ENCODE data around the gene GPATCH4.
"Not testable (repeated sequence)": the region's sequence is repeated elsewhere in the genome, so short reads cannot be mapped to it uniquely, and the experiment has no call there.

The GPATCH4 gene

DNA sequence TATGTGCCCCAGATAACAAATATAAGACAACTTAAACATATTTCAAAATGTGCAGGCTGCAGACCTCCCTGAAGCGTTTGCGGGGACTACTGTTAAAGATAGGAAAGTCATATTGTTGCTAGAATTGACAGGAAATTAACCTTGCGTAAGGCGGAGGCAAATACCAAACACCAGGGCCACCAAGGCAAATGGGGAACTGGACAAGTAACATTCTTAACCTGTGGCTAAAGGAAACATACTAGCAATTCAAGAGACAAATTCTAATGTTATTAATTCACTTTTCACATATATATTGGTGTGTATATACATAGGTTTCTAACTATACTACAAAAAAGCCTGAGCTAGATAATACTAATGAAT lies 24.8 kb upstream of the GPATCH4 start:
- DNase-seq (ENCODE audit: low read depth) = no peak

DNA sequence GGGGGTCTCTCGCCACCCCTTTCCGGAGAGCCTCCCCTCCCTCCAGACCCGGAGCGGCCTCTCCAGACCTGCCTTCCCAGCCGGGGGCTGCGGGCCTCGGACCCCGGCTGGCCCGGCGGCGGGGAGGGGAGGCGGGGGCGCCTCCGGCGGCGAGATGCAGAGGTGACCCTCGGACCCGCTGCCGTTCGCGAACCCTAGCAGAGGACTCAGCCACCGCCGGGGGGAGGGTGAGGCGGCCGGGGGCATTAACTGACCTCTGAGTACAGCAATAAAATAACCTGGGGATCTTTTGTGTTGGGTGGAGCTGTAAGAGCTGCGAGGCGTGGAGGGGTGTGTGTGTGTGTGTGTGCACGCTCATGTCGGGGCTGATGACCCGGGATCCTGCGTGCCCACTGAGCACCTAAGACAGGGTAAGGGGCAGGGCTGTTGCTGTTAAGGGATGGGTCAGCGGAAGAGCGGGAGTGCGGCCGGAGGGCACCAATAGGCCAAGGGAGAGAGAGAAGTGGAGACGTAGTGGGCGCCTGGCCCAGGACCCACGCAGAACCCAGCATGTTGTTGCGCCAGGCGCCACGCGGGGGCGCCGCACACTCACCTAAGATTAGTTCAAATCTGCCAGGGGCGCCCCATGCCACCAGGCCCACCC lies 24.3 kb upstream of the GPATCH4 start:
- no peak for DNase-seq (ENCODE audit: low read depth)

DNA sequence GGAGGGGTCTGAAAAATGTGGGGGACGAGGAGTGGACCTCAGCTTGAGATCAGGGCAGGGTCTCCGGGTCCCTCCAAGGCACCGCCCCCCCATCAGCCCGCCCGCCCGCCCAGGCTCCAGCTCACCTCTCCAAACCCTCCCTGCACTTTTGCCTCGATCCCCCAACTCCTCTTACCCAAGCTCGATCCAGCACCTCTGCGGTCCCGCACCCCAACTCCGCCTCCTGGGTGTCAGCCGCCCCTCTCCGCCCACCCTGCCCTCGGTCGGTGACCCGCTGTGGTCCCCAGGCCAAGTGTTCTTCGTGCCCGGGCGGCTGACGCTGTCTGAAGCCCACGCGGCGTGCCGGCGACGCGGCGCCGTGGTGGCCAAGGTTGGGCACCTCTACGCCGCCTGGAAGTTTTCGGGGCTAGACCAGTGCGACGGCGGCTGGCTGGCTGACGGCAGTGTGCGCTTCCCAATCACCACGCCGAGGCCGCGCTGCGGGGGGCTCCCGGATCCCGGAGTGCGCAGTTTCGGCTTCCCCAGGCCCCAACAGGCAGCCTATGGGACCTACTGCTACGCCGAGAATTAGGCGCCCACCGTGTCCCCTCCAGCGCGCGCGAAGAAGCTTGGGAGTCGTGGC lies 23.6 kb upstream of the GPATCH4 start:
- DNase-seq (ENCODE audit: low read depth) = no peak

DNA sequence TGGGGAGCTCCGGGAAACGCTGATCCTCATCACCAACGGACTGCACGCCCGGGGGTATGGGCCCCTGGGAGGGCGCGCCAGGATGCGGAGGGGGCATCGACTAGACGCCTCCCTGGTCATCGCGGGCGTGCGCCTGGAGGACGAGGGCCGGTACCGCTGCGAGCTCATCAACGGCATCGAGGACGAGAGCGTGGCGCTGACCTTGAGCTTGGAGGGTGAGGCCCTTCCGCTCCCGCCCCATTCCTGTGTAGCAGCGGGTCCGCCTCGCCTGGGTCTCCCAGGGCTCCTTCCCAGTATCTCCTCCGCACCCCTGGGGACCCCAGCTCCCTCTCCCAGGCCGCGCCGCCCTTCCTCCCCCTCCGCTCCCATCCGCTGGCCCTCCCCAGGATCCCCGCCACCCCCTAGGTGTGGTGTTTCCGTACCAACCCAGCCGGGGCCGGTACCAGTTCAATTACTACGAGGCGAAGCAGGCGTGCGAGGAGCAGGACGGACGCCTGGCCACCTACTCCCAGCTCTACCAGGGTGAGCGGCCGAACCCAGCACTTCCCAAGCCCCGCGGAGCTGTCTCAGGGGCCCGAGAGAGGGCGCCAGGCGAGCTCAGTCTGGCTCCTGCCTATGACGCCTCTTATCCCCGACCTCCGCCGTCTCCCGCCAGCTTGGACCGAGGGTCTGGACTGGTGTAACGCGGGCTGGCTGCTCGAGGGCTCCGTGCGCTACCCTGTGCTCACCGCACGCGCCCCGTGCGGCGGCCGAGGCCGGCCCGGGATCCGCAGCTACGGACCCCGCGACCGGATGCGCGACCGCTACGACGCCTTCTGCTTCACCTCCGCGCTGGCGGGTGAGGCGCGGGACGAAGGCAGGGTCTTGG lies 22.9 kb upstream of the GPATCH4 start:
- DNase-seq (ENCODE audit: low read depth) = no peak

DNA sequence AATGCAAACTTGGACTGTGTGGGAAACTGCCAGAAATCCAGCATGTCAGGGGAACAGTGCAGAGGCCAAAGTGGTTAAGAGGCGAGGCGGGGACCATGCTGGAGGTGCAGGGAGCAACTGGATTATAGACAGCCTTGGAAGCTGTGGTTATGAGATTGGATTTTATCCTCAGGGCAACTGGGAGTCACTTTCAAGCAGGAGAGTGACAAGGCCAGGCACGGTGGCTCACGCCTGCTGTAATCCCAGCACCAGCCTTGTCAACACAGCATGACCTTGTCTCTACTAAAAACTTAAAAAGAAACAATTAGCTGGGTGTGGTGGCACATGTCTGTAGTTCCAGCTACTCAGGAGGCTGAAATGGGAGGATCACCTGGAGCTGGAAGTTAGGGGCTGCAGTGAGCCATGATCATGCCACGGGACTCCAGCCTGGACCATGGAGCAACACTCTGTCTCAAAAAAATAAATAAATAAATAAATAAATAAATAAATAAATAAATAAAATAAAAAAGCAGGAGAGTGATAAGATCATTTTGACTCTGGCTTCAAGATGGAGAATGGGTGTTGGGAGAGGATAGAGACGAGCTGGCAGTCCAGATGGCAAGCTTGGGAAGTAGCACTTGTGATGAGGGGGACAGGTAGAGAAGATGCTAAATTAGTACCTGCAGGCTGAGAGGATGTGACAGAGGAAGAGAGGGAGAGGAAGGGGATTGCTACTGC lies 21.5 kb upstream of the GPATCH4 start:
- no peak for DNase-seq (ENCODE audit: low read depth)

DNA sequence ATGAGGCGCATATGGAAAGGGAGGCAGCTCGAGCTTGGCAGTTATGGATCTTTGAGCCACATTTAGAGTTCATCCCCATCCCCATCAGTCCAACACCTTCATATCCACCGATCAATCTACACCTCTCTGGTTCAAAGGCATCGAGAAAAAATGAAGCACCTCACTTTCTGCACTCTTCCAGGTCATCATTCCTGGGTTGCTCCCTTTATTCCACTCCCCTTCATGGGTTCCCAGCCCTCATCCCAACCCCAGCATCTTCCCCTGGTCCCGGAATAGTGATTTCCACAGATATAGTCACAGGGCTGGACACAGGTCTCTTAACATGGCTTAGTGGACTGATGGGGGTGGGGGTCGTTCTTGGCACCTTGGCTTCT lies 18.3 kb upstream of the GPATCH4 start:
- no peak for DNase-seq (ENCODE audit: low read depth)

DNA sequence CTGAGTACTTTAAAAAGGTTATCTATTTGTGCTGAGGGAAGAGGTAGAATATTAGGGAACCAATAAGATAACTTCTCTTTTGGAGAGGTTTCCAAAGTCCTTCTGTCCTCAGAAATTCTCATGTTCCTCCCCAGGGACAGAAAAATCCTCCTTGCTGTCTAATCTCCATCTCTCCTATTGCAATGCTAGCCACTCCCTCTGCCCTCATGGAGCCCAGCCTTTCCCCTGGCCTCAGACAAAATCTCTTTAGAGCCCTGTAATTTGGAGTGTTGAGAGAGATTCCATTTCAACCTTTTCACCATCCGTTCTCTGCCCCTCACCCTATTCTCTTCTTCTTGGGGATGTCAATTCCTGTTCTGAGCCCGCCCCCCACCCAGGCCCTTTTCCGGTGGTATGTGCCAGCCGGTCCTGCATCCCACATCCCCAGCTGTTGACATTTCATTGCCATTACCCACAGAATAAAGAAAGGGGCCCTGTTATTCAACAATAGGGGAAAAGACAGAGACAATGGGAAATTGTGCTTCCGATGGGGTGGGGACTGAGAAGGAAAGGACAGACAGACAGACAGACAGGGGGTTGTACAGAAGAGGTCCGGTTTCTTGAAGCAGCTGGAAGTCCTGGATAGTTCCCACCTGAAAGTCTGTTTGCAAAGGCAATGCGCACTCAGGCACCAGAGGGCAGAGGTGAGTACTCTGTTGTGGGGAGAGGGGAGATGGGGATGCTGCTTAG lies 17.7 kb upstream of the GPATCH4 start, which contains the start of gene HAPLN2:
Gene HAPLN2, plus strand, starts transcription at position 563 of the 729 bp plus-strand sequence. CDS start 4,076 bp downstream, outside the sequence.
- DNase-seq (ENCODE audit: low read depth) = no peak

DNA sequence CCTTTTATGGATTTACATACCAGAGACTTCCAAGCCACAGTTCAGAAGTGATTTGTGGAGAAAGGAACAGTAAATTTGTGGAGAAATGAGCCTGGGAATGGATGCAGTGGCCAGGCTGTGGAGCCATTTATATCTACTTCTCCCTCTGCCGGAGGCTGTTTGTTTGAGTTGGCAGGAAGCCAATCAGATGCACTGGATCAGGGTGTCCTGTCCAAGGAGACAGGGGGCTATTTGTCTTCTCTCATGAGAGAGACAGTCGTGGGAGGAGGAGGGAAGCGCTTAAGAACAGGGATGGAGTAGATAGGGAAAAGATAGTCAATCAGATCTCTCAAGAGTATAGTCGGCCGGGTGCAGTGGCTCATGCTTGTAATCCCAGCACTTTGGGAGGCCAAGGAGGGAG lies 15.2 kb upstream of the GPATCH4 start:
- no peak for DNase-seq (ENCODE audit: low read depth)

DNA sequence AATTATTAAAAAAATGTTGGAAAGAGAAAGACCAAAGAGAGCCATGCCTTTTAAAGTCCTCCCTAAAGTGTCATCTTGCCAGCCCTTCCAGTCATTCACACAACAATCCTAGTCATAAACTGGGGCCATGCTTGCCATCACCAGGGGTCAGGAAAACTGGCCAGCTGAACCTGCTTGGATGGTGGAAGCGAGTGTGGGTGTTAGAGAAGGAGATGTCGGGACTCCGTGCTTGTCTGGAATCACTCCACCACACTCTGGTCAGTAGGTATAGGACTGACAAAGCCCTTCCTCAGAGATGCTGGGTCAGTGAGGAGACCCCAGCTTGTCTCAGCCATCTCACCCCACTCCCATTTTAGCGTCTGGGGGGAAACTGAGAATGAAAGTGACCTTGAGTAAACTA lies 14.7 kb upstream of the GPATCH4 start:
- DNase-seq (ENCODE audit: low read depth) = no peak

DNA sequence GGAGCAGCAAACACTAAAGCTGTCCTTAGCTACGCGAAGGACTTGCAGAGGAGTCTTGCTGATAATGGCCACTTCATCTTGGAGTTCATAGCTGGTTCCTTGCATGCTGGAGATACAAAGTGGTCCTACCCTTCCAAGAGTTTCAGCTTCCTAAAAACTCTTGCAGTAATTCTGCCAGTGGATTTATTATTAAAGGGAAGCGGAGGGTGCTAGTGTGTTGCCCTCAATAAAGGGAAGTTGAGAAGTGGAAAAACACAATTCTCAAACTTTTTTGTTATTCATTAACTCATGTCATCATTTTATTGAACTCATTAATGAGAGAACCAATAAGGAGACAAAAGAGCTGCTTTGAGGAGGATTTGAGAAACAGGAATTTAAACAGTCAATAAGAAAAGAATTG lies 11.4 kb upstream of the GPATCH4 start:
- no peak for DNase-seq (ENCODE audit: low read depth)

DNA sequence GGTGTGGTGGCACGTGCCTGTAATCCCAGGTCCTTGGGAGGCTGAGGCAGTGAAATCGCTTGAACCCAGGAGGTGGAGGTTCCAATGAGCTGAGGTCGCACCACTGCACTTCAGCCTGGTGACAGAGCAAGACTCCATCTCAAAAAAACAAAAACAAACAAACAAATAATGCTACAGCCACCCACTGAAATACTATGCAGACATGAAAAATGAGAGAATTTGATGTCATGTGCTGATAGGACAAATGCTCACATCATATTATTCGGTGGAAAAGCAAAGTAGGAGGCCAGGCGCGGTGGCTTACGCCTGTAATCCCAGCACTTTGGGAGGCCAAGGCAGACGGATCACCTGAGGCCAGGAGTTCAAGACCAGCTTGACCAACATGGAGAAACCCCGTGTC lies 8.8 kb upstream of the GPATCH4 start:
- not testable (repeated sequence) for DNase-seq (ENCODE audit: low read depth)

DNA sequence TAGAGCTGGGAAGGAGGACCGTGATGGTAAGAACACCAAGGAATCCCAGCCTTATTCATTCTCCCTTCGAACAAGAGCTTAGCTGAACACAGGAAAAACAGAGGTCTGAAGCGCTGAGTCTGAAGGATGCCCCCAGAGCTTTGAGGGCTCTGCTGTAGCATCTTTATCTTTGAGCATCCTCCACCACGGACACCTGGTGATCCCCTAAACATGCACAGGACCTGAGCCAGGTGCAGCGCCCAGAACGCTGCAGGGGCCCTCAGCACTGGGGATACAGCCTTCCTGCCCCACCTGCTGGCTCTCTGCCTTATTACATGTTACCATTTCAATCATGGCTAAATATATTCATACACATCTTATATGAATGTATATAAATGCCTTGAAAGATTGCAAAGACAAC lies 7.7 kb upstream of the GPATCH4 start:
- DNase-seq (ENCODE audit: low read depth) = no peak

DNA sequence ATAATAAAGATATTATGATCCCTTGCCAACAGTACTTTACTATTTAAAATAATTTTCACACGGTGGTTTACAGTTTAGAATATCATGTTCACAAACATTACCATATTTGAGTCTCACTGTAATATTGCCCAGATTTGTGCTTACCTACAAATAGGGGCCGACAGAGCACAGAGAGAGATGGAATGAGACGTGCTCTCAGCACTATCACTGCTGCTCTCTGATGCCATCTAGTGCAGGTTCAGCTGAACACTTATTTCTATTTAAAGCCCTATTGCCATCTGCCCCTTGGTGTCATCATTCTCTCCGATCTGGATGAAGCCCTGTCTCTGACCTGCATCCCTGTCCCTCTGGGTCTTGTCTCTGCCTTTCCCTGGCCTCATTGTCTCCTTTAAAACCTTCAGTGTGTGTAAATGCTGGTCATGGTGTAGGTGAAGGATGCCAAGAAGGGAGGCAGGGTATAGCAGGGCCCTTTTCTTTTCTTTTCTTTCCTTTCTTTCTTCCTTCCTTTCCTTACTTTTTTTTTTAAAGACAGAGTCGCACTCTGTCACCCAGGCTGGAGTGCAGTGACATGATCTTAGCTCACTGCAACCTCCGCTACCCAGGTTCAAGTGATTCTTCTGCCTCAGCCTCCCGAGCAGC lies 6.9 kb upstream of the GPATCH4 start:
- DNase-seq (ENCODE audit: low read depth) = peak; percentile 50

DNA sequence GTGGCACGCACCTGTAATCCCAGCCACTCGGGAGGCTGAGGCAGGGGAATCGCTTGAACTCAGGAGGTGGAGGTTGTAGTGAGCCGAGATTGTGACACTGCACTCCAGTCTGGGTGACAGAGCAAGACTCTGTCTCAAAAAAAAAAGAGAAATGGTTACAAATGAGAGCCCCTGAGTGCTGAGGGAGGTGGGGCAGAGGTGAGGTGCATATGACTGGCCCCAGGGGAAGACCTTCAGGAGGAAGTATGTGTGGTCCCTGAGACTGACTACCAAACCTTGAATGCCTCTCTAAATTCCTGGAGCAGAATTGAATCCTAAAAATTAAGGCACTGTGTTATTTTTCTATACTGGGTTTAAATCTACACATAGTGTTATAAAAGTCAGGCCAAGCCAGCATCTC lies 6.1 kb upstream of the GPATCH4 start:
- not testable (repeated sequence) for DNase-seq (ENCODE audit: low read depth)

DNA sequence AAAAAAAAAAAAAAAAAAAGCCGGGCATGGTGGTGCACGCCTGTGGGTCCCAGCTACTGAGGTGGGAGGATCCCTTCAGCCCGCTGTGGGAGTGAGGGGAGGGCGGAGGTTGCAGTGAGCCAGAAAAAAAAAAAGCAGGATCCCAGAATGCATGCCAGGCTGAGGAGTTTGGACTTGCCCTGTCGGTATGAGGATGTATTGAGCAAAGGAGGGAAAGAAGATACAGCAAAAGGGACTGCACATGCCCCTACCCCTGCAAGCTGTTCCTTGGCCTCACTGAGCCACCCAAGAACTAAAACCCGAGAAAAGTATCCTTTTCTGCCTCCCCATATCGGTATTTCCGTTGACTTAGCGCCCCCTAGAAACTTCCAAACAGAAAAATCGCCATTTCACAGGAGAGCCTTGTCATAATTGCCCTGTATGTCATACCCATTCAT lies 1.3 kb upstream of the GPATCH4 start:
- DNase-seq (ENCODE audit: low read depth) = no peak

DNA sequence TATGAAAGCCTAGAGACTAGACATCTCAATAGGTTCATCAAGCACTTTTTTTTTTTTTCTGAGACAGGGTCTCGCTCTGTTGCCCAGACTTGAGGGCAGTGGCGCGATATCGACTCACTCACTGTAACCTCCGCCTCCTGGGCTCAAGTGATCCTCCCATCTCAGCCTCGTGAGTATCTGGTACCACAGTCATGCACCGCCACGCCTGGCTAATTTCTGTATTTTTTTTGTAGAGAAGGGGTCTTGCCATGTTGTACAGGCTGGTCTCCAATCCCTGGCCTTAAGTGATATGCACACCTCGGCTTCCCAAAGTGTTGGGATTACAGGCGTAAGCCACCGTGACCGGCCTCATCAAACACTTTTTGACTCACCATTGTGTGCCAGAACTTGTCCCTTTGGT lies 613 bp upstream of the GPATCH4 start:
- DNase-seq (ENCODE audit: low read depth) = no peak

DNA sequence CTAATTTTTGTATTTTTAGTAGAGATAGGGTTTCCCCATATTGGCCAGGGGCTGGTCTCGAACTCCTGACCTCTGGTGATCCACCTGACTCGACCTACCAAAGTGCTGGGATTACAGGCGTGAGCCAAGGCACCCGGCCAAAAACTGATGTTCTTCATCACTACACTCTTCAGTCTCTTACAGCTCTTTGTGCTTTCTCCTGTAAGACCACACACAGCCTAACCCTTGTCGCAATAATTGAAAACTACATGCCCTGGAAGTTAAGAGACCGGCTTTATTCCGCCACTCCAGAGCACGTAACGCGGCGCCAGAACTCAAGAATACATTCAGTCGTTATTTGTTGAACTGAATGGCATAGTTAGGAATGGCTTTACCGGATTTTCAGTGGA lies 552 bp downstream of the GPATCH4 start:
- DNase-seq (ENCODE audit: low read depth) = no peak

DNA sequence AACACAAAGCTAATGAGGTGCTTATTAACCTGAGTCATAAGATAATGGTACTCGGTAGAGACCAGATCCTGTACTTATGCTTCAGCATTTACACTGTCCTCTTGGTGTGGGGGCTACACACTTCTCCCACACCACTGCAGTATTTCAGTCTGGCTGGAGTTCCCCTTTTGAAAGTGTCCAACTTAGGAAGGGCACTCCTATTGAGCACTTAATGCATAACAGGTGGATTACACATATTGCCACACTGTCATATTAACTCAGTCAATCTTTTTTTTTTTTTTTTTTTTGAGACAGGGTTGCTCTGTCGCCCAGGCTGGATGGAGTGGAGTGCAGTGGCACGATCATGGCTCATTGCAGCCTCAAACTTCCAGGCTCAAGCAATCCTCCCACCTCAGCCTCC lies 1.5 kb downstream of the GPATCH4 start:
- DNase-seq (ENCODE audit: low read depth) = no peak

DNA sequence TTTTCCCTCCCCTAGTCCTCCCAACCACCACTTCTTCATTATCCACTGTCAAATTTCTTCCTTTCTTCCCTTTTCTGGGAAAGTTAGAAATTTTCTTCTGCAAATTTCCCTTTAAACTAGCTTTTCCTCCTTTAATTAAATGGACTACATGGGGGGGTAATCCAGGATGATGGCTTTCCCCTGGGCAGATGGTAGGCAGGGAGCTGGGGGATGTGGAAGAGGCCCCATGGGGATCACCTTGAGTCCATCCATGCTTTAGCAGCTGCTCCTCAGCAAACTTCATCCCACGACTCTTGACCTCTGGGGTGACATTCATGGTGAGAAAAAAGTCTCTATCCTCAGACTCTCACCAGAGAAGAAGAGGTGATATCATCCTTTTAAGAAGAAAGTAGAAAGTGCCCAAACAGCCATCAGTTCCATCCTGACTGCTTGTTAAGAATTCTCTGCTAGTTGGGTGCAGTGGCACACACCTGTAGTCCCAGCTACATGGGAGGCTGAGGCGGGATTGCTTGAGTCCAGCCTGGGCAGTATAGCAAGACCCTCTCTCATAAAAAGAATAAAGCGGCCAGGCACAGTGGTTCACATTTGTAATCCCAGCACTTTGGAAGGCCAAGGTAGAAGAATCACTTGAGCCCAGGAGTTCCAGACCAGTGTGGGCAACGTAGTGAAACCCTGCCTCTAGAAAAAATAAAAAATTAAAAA lies 2.4 kb downstream of the GPATCH4 start:
- DNase-seq (ENCODE audit: low read depth) = no peak

DNA sequence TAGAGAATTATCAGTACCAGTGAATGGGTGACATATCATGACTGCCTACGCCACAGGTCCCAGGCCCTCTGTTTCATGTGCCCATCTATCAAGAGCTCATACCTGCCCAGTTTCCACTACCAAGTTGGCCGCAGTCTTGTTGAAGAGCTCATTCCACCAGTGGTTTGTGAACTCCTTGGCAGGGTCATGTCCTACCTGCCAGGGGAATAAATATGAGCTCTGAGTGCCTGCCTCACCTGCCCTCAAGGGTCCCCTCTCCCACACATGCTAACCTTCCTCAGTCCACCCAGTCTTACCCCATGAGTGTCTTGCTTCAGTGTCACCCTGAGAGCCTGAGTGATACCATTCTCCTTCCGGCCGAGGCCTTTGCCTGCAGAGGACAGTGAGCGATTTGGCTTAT lies 3.2 kb downstream of the GPATCH4 start:
- DNase-seq (ENCODE audit: low read depth) = no peak

DNA sequence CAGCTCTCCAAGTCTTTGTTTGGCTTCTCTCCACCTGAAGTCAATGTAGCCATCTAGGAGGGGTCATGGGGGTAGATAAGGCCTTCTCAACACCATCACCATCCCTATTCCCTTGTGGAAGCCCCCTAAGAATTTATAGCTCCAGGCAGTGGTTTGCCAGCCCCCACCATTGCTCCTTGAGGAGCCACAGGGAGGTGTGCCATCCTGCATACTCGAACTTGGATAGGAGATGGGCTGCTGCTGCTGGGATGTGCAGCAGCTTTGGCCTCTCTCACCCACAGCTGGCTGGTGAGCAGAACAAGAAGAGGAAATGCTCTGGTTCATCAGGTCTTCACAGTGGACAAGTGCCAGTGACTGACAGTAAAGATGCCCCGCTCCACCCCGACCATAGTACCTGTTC lies 4.9 kb downstream of the GPATCH4 start:
- DNase-seq (ENCODE audit: low read depth) = no peak

Measured in GM04504 (cell line).